ENCODE measurements around the gene AGAP1. TPM values are rescaled to one million over a fixed set of nuclear protein-coding genes. Genes with fewer than 3 reads are reported as not detected.
A peak's percentile ranks its signal among the peaks of the same experiment; 100 is the strongest.

AGAP1 gene
- total RNA-seq, 1 donor from 2014 or later, result 46.3 TPM

DNA sequence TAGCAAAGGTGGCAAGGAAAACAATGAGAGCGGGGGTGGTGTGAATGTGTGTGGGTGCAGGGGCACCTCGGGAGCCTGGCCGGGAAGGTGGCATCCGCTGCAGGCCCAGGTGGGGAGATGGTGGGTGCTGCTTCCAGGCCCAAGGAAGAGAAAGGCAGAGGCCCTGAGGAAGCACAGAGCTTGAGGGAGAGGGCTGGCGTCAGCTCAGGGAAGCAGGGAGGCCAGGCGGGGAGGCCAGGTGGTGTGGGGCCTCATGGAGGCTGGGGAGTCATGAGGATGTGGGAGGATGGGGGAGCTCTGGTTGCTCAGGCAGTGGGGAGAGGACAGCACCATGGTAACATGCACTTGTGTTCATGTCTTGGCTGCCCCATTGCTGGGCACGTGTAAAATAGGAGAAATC is 43.3 kb downstream of the AGAP1 start:
- peak overlapping the region; percentile 21 for H3K27ac Mint-ChIP-seq
- no peaks in the 10 kb centered on the region for H3K36me3 Mint-ChIP-seq
- H3K4me3 Mint-ChIP-seq, result no peak overlapping the region
- H3K9me3 Mint-ChIP-seq, result no peaks in the 10 kb centered on the region
- no peaks in the 10 kb centered on the region for H3K27me3 Mint-ChIP-seq
- no peak for DNase-seq (ENCODE audit: extremely low spot score, unreplicated experiment)
- H3K4me1 Mint-ChIP-seq (ENCODE audit: unreplicated experiment), result peaks cover 34% of the 10 kb centered on the region
- no peak for TF ChIP-seq CTCF (conservative IDR thresholded peaks at IDR 0.05)

GRCh38 chr2:235537587-235537986 is 43.7 kb downstream of the AGAP1 start:
- Mint-ChIP-seq H3K27me3 (no peaks in the 10 kb centered on the region), H3K27ac (peak overlapping the region; percentile 21), H3K36me3 (no peaks in the 10 kb centered on the region), H3K9me3 (no peaks in the 10 kb centered on the region), H3K4me3 (no peak overlapping the region), H3K4me1 (ENCODE audit: unreplicated experiment) (peaks cover 30% of the 10 kb centered on the region)
- DNase-seq (ENCODE audit: extremely low spot score, unreplicated experiment), result no peak
- TF ChIP-seq CTCF (conservative IDR thresholded peaks at IDR 0.05), result no peak

- Mint-ChIP-seq H3K27me3 (no peaks in the 10 kb centered on the region), H3K36me3 (no peaks in the 10 kb centered on the region), H3K9me3 (no peaks in the 10 kb centered on the region), H3K4me1 (ENCODE audit: unreplicated experiment) (peaks cover 30% of the 10 kb centered on the region), H3K27ac (peak overlapping the region; percentile 21), H3K4me3 (no peak overlapping the region)
- no peak for TF ChIP-seq CTCF (conservative IDR thresholded peaks at IDR 0.05)
- DNase-seq (ENCODE audit: extremely low spot score, unreplicated experiment), result no peak
These were observed 44.3 kb downstream of the AGAP1 start for GRCh38 chr2:235538144-235538639.

GRCh38 chr2:235538981-235539380 is 45.1 kb downstream of the AGAP1 start:
- Mint-ChIP-seq H3K27ac (no peak overlapping the region), H3K4me1 (ENCODE audit: unreplicated experiment) (peaks cover 30% of the 10 kb centered on the region), H3K27me3 (no peaks in the 10 kb centered on the region), H3K4me3 (no peak overlapping the region), H3K36me3 (no peaks in the 10 kb centered on the region), H3K9me3 (no peaks in the 10 kb centered on the region)
- no peak for DNase-seq (ENCODE audit: extremely low spot score, unreplicated experiment)
- TF ChIP-seq CTCF (conservative IDR thresholded peaks at IDR 0.05), result no peak

GRCh38 chr2:235539773-235540172 is 45.9 kb downstream of the AGAP1 start:
- no peak for TF ChIP-seq CTCF (conservative IDR thresholded peaks at IDR 0.05)
- no peaks in the 10 kb centered on the region for H3K9me3 Mint-ChIP-seq
- H3K27me3 Mint-ChIP-seq, result no peaks in the 10 kb centered on the region
- no peaks in the 10 kb centered on the region for H3K36me3 Mint-ChIP-seq
- peaks cover 28% of the 10 kb centered on the region for H3K4me1 Mint-ChIP-seq (ENCODE audit: unreplicated experiment)
- DNase-seq (ENCODE audit: extremely low spot score, unreplicated experiment), result no peak
- no peak overlapping the region for H3K4me3 Mint-ChIP-seq
- H3K27ac Mint-ChIP-seq, result peak overlapping the region; percentile 42

GRCh38 chr2:235541016-235541415 is 47.2 kb downstream of the AGAP1 start:
- Mint-ChIP-seq H3K27me3 (no peaks in the 10 kb centered on the region), H3K27ac (no peak overlapping the region), H3K4me1 (ENCODE audit: unreplicated experiment) (peaks cover 32% of the 10 kb centered on the region), H3K4me3 (no peak overlapping the region), H3K9me3 (no peaks in the 10 kb centered on the region), H3K36me3 (no peaks in the 10 kb centered on the region)
- no peak for DNase-seq (ENCODE audit: extremely low spot score, unreplicated experiment)
- TF ChIP-seq CTCF (conservative IDR thresholded peaks at IDR 0.05), result no peak

Measured in type B pancreatic cell (in vitro differentiated cells).